NCI-H146 (cell line): Measurements from ENCODE around the gene GLYR1.
"Not testable (repeated sequence)": the region's sequence is repeated elsewhere in the genome, so short reads cannot be mapped to it uniquely, and the experiment has no call there.

Experiments used
- DNase-seq: peaks from one replicate; lab custom pipeline; 2025; lab: John Stamatoyannopoulos, UW

GLYR1 gene

GRCh38 chr16:4846901-4847773 lies at the start of gene GLYR1, which contains the start of gene UBN1:
Gene GLYR1 (minus strand): TSS chr16:4847288. CDS start chr16:4847265, 23 bp downstream.
Gene UBN1 (plus strand): TSS chr16:4847481. CDS start chr16:4852918, 5,437 bp downstream.
- DNase-seq, result peak; percentile 98

GRCh38 chr16:4896761-4897160 lies 49.7 kb upstream of the GLYR1 start:
- not testable (repeated sequence) for DNase-seq

- no peak for DNase-seq
These were observed 48.3 kb upstream of the GLYR1 start for GRCh38 chr16:4895366-4895765.

- DNase-seq, result no peak
These were observed 47.4 kb upstream of the GLYR1 start for GRCh38 chr16:4894276-4895150.

- DNase-seq, result no peak
These were observed 46.2 kb upstream of the GLYR1 start for GRCh38 chr16:4893103-4893862.

GRCh38 chr16:4892361-4893102 lies 45.4 kb upstream of the GLYR1 start:
- DNase-seq, result no peak

GRCh38 chr16:4891886-4892216 lies 44.8 kb upstream of the GLYR1 start:
- no peak for DNase-seq

- no peak for DNase-seq
These were observed 44.2 kb upstream of the GLYR1 start for GRCh38 chr16:4891097-4891885.

GRCh38 chr16:4890686-4891085 lies 43.6 kb upstream of the GLYR1 start:
- no peak for DNase-seq

- no peak for DNase-seq
These were observed 42.9 kb upstream of the GLYR1 start for GRCh38 chr16:4890026-4890425.

- no peak for DNase-seq
These were observed 41.5 kb upstream of the GLYR1 start for GRCh38 chr16:4888428-4889135.

GRCh38 chr16:4886151-4886550 lies 39.1 kb upstream of the GLYR1 start:
- no peak for DNase-seq

- DNase-seq, result no peak
These were observed 38.1 kb upstream of the GLYR1 start for GRCh38 chr16:4884972-4885874.

GRCh38 chr16:4884209-4884608 lies 37.1 kb upstream of the GLYR1 start:
- DNase-seq, result no peak

- no peak for DNase-seq
These were observed 36.4 kb upstream of the GLYR1 start for GRCh38 chr16:4883501-4883900.

GRCh38 chr16:4882633-4883285 lies 35.7 kb upstream of the GLYR1 start:
- DNase-seq, result no peak

- DNase-seq, result no peak
These were observed 35.0 kb upstream of the GLYR1 start for GRCh38 chr16:4882000-4882632.

GRCh38 chr16:4880006-4880580 lies 33.0 kb upstream of the GLYR1 start:
- DNase-seq, result no peak
